Activated CD4-positive, CD25-positive, alpha-beta regulatory T cell (primary cell): ENCODE results near the gene WDR91.
"Not testable (repeated sequence)": the region's sequence is repeated elsewhere in the genome, so short reads cannot be mapped to it uniquely, and the experiment has no call there.

ENCODE experiments used
- DNase-seq, 4 experiments: peaks; one replicate each; lab custom pipeline; 2025; lab: John Stamatoyannopoulos, UW

WDR91 gene

GRCh38 chr7:135179321-135179925 lies 31.9 kb downstream of the WDR91 start:
- no peak for DNase-seq

GRCh38 chr7:135178364-135178763 lies 33.0 kb downstream of the WDR91 start:
- no peak for DNase-seq

GRCh38 chr7:135177028-135177696 lies 34.2 kb downstream of the WDR91 start:
- no peak for DNase-seq

DNA sequence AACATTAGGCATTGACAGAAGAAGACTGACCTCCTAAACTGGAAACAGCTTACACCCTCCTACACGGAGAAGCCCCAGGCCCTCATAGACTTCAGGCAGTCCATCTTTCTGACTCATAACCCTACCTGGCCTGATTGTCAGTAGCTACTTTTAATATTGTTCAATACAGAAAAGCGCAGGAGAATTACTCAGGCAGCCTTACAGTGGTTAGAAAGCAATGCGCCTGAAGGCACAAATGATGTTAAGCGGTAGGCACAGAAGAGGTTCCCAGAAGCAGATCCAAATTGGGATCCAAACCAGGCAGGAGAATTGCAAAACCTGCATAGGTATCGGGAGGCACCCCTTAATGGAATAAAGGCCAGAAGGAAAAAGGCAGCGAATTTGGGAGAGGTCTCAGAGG lies 35.4 kb downstream of the WDR91 start:
- no peak for DNase-seq

GRCh38 chr7:135174941-135175340 lies 36.4 kb downstream of the WDR91 start:
- no peak for DNase-seq

- not testable (repeated sequence) for DNase-seq
Observed at GRCh38 chr7:135173916-135174315, 37.4 kb downstream of the WDR91 start.

DNA sequence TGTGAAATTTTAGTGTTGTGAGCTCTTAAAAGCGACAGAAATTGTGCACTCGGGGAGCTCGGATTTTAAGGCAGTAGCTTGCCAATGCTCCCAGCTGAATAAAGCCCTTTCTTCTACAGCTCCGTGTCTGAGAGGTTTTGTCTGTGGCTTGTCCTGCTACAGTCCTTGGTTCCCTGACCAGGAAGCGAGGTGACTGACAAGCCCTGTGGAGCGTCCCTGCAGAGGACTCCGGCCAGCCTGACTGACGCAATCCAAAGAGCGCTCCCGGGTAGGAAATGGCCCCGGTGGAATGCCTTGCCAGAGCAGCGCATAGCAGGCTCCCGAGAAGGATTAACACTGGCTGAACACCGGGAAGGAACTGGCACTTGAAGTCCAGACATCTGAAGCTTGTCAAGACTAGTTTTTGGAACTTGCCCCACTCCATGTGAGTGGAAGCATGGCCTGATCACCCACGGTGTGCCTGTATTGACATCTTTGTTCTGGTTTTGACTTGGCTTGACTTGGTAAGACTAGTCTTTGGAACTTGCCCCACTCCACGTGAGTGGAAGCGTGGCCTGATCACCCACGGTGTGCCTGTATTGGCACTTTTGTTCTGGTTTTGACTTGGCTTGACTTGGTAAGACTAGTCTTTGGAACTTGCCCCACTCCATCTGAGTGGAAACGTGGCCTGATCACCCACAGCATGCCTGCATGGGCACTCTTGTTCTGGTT lies 39.6 kb downstream of the WDR91 start:
- DNase-seq: not testable (repeated sequence)

GRCh38 chr7:135170998-135171481 lies 40.3 kb downstream of the WDR91 start:
- not testable (repeated sequence) for DNase-seq

GRCh38 chr7:135170274-135170997 lies 40.9 kb downstream of the WDR91 start, which contains the start of gene CYREN:
CYREN (minus strand) TSS chr7:135170707; CDS start chr7:135168922, 1,785 bp downstream.
- DNase-seq: peak; percentile 81 to 86 (median 84)

DNA sequence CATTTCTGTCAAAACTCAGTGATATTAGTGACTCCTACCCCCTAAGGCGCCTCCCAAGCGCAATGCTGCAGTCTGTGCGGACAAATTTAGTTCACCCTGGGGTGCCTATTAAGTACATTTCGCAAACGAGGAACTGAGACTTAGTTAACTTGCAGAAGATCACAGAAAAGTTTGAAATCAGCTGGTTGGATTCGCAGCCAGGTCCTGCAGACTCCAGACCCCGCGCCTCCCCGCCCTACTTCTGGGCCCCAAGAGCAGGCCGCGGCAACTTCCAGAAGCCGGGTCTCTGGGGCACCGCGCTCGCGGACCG lies 41.4 kb downstream of the WDR91 start:
- DNase-seq: no peak

- DNase-seq: peak in 3 of 4 experiments; percentile 16 to 24 (median 16)
Observed at GRCh38 chr7:135169141-135169963, 42.0 kb downstream of the WDR91 start.

GRCh38 chr7:135168489-135169140 lies 42.7 kb downstream of the WDR91 start:
- no peak for DNase-seq

DNA sequence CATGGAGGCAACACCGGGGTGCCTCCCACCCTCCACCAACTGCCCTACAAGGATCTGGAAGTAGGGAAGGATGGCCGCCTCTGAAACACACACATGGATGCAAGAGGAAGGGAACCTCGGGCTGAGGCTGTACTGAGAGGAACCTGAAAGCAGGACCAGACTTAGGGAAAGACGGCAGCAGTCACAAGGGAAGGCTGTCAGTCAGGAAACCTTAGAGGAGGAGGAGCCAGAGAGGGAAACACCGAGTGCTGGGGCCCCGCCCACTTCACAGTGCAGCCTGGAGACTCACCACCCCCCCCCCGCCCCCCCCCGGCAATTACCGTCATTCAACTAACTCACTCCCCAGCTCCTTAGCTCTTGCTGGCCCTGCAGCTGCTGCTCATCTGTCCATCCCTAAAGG lies 43.3 kb downstream of the WDR91 start:
- no peak for DNase-seq

DNA sequence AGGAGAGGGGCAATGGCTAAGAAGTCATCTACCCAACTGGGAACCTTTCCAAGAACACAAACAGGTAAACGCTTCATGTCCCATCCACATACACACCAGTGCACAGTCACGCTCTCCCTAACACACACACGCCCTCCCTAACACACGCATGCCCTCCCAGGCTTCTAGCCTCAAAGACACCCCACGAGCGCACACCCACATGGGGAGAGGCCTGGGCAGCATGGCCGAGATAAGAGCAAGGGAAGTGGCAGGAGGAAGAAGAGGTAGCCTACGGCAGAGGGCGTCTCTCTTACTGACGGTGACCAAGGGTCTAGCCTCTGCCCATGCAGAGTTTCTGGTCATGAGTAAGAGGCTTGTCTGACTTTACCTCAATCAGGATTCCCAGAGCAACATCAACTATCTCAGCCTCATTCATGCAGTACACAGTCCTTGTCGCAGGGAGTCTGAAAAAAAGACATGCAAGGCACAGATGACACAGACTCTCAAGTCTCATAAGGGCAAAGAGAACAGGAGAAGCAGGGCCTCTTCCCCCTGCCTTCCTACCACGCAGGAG lies 43.9 kb downstream of the WDR91 start:
- no peak for DNase-seq

DNA sequence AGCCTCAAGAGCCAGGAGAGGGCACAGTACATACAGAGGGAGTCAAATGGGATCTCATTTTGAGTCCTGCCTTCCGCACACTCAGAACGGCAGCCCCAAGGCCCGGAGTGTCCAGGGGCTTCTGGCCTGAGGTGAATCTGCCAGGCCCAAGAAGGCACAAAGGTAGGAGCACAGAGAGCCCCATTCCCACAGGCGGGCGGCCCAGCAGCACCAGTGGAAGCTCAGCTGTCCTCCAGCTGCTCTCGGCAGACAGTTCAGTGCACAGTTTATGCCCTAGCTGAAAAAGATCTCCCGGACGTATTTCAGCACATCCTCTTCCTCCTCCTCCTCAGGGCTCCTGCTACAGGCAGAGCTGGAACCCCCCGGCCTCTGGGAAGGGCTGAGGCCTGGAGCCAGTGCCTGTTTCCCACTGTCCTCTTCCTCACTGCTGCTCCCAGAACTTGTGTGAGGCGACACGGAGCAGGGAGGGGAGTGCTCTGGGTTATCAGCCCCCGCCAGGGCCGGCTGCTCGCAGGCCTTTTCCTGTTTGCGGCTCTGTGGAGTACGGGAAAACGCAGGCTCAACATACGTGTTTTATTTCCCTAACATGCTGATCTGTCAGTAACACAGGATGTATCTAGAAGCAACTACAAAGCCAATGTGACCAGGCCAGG lies 44.9 kb downstream of the WDR91 start:
- no peak for DNase-seq

DNA sequence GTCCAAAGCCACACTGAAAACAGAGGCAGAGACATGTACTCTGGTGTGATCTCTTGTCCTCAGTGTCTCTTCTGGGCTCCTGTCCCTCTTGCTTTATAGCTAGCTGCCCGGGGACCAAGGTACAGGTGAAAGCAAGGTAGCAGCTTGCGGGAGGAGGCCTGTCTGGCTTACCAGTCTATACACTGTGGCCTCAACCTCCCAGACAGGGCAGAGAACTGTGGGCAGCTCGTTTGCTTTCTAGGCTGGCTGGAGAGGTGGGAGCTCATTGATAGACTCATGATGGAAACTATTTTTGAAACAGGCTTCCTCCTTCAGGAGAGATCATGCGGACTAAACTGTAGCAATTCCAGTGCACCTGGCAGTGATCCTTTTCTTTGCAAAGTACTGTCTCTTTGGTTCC lies 45.5 kb downstream of the WDR91 start:
- no peak for DNase-seq

DNA sequence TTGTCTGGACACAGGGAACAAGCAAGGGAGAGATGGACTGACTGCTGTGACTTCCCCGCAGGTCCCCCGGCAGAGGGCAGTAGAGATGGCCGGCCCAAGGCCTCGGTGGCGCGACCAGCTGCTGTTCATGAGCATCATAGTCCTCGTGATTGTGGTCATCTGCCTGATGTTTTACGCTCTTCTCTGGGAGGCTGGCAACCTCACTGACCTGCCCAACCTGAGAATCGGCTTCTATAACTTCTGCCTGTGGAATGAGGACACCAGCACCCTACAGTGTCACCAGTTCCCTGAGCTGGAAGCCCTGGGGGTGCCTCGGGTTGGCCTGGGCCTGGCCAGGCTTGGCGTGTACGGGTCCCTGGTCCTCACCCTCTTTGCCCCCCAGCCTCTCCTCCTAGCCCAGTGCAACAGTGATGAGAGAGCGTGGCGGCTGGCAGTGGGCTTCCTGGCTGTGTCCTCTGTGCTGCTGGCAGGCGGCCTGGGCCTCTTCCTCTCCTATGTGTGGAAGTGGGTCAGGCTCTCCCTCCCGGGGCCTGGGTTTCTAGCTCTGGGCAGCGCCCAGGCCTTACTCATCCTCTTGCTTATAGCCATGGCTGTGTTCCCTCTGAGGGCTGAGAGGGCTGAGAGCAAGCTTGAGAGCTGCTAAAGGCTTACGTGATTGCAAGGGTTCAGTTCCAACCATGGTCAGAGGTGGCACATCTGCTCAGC lies 46.8 kb downstream of the WDR91 start:
- no peak for DNase-seq

- DNase-seq: no peak
Observed at GRCh38 chr7:135162382-135163001, 48.8 kb downstream of the WDR91 start.

DNA sequence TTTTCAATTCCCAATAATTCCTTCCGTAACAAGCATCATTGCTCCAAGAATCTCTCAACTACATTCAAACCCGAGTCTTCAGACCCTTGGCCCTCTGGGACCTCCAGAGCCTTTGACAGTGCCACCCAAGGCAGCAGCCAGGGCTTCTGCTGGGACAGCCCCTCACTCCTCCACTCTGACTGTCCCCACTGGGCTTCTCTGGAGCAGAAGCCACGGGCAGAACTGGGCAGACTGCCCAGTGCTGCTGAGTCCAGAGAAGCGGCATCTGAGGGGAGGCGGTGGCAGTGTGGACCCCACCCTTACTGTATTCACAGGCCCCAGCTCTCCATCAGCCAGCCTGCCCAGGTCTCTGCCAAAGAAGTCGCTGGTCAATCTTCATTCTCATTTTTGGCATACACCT lies 49.7 kb downstream of the WDR91 start:
- DNase-seq: no peak
